Stimulated activated CD4-positive, alpha-beta T cell treated with anti-CD3 and anti-CD28 coated beads, Interleukin-4, amount 100 ng/mL, for 4 hours (primary cell): ENCODE measurements around the gene SLC6A13.
"Not testable (repeated sequence)": the region's sequence is repeated elsewhere in the genome, so short reads cannot be mapped to it uniquely, and the experiment has no call there.

Experiments used
- DNase-seq, 2 experiments: peaks; one replicate each; pipeline ENCODE4 v3.0.0-alpha.2; 2020

SLC6A13 gene

DNA sequence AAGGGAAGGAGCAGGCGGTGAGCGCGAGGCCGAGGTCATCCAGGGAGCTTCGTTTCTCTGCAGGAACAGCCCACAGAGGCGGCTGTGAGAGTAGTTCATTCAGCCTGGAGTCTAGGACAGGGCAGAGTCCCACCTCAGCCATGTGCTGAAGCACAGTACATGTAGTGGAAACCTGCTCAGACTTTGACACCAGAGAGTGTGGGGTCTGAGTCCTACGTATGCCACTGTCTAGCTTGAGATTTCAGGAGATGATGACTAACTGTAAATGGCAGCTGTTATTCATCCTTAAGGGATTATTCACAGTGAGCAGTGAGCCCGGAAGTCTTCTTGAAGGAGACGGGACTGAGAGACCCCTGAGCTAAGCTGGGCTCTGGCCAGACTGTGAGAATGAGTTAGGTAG lies 938 bp upstream of the SLC6A13 start:
- DNase-seq: no peak

GRCh38 chr12:262113-262512 lies 523 bp downstream of the SLC6A13 start:
- DNase-seq: no peak

DNA sequence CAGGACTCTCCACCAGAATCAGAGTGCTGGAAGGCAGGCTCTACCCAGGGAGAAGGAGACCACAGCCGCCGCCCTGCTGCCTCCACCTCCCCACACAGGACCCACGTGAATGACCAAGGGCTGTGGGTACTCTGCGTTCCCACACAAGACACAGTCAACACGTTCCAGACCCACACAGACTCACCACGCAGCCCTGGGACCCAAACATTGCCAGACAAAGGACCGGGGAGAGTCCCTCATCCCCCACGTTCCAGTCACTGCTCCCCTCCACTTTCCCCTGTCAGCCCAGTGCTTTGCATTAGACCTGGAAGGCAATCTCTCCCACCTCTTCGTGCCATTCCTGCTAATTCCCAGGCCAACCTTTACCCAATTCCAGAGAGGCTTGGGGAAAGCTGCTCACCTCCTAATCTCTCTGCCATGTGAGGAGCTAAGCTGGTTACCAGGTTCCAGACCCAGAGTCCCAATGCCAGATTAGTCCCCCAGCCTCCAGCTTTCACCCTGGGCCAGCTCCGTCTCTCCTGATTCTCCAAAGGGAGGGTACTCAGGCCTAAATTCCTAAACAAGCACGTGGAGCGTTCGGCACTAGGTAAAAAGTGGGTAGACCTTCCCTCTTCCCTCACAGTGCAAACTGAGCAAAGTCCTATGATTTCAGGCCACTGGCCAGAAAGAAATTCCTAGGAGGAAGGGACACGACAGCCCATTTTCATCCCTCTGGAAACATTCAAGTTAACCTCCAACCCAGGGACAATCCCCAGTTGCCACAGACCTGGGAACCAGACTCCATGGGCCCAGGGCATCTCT lies 4.9 kb downstream of the SLC6A13 start:
- no peak for DNase-seq

GRCh38 chr12:256958-257357 lies 5.7 kb downstream of the SLC6A13 start:
- DNase-seq: no peak

GRCh38 chr12:256225-256624 lies 6.4 kb downstream of the SLC6A13 start:
- no peak for DNase-seq

DNA sequence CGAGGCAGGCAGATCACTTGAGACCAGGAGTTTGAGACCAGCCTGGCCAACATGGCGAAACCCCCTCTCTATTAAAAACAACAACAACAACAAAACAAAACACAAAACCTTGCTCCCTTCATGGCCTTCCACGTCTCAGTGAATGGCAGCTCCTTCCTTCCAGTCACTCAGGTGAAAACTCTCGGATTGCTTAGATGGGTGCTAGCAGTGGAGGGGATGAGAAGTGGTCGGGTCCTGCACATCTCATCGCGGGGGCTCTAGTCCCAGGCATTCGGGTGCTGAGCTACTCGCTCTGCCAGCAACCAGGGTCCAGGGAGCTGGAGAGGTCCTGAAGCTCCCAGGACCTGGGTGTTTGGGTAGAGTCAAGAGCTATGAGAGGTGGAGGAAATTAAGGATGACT lies 7.7 kb downstream of the SLC6A13 start:
- DNase-seq: no peak

DNA sequence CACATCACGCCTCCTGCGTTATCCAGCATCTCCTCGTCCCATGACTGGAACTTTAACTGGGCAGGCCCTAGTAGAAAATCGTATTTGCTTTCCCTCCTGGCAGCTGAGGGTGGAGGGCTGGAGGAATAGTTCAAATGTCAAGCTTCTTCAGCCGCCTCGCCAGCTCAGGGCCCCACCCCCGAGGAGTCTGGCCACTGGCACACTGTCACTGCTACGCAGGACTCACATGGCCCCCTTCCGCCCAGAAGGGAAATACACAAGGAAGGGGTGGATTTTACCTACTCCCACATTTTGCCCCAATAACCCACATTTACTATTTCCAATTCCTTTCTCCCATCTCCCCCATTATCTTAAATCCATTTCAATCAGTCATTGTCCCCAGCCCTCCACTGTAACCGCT lies 8.6 kb downstream of the SLC6A13 start:
- no peak for DNase-seq

GRCh38 chr12:253116-253831 lies 9.4 kb downstream of the SLC6A13 start:
- no peak for DNase-seq

DNA sequence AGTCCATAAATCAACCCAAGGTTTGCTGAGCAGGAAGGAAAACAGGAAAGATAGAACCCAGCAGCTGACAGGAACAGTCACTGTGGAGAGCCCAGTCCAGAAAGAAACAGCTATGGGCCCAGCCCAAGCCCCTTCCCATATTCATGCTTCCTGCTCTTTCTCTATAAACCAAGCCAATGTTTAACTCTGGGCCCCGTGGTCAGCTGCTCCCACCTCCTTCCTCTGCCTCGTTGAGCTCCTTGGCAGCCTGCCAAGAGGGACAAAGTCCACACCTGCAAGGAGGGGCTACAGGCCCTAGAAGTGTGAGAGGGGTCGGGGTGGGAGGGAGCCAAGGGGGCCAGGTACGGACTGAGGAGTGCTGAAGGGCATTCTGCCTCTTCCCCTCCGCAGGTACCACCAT lies 10.0 kb downstream of the SLC6A13 start:
- no peak for DNase-seq

GRCh38 chr12:247271-247670 lies 15.4 kb downstream of the SLC6A13 start:
- no peak for DNase-seq

- DNase-seq: no peak
Observed at GRCh38 chr12:243381-243780, 19.3 kb downstream of the SLC6A13 start.

DNA sequence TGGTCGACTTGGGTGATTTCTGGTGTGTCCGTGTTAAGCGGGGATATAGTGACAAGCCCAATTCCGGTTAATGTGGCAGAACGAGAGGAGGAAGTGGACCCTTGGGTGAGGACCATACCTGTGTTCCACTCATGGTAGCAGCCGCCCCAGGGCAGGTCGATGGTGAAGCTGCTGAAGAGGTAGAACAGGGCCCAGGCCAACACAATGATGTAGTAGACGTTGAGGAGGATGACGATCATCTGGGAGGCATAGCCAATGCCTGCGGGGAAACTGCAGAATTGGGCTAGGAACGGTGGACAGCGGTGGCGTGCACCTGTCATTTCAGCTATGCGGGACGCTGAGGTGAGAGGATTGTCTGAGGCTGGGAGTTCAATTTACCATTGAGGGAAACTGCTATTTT lies 20.1 kb downstream of the SLC6A13 start:
- no peak for DNase-seq

DNA sequence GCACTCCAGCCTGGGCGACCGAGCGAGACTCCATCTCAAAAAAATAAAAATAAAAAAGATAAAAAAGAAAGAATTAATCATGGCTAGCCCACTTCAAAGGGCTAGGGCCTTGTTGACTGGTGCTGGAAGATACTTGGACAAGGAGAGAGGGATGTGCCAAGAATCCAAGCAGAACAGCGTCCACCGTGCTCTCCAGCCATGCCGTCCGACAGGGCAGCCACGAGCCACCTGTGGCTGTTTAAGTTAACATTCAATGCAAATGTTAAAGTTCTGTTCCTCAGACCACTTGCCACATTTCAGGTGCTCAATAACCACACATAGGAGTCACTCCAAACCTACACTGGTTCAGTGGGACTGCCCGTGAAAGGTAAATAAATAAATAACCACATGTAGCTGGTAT lies 21.4 kb downstream of the SLC6A13 start:
- DNase-seq: no peak

DNA sequence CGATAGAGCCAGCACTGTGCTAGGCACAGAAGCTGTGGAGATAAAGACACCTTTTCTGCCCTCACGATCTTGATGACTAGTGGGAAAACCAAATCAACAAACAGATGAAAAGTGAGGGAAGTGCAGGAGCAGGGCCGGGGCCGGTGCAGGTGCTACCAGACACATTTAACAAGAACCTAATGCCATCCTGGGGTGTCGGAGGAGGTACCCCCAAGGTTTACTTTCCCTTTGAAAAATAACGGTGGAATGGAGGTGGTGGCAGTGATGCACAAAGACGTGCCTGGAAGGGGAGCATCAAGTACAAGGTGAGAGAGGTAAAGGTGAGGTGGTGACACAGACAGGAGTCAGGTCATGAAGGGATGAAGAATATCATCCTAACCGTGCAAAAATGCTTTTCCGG lies 22.1 kb downstream of the SLC6A13 start:
- DNase-seq: no peak

DNA sequence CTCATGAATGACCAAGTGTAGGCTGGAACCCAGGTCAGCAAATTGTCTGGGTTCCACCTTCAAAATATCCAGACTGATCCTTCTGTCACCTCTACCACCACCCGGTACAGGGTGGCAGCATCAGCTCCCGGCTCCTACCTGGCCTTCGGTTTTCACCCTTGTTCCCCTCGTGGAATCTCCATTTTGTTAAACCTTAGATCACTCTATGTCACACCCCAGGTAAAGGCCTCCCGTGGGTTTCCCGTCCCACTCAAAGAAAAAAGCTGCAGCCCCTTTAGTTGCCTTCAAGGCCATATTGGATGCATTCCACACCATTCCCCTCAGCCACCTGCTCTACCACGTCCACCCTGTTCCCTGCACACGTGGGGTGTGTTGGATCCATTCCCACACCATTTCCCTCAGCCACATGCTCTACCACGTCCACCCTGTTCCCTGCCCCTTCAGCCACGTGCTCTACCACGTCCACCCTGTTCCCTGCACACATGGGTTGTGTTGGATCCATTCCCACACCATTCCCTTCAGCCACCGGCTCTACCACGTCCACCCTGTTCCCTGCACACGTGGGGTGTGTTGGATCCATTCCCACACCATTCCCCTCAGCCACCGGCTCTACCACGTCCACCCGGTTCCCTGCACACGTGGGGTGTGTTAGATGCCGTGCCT lies 23.8 kb downstream of the SLC6A13 start:
- DNase-seq: no peak

GRCh38 chr12:238116-238515 lies 24.5 kb downstream of the SLC6A13 start:
- DNase-seq: no peak

DNA sequence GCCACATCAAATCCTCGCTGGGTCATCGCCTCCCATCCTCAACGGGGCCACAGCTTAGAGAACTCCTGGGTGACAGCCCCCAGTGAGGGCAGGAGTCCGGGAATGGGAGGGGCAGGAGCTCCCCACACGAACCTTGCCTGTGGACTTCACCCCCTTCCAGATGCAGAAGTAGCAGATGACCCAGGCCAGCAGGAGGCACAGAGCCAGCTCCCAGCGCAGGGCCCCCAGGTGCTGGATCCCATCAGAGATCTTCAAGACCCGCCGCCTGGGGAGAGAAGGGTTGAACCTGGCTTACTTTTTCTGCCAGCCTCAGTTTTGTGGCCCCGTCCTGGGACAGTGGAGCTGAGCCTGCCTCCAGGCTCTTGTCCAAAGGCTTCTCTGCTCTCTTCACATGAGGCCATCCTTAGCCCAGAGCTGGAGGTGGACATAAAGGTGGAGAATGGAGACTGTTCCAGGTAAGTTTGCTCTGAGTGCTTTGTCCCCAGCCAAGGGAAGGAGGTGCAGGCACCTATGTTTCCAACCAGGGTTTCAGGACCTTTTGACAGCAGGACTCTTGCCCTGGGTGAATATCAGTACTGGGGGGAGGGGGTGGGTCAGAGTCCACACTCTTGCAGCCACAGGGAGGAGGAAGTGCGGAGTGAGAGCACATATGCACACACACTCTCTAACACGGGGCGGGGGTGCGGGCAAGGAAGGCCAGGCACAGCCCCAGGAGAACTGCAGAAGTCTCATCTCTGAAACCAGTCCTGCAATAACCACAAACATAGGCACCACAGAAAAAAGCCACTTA lies 25.4 kb downstream of the SLC6A13 start:
- DNase-seq: no peak

DNA sequence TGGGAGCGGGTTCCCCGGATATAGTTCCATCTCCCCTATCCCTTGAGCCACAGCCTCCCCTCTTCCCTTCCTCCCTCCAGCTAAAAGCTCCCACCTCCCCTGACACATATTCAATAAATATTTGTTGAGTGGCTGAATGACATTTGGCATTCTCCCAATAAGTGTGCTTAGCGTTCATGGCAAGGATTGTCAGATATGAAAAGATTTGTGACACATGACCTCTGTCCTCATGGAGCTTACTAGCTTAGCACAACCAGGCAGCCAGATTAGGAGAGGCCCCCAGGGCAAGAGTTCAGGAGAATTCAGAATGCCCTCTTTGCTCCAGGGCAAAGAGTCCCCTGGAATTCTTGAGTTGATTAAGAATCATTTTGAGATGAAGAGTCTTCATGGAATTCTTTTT lies 26.2 kb downstream of the SLC6A13 start:
- DNase-seq: no peak

- DNase-seq: not testable (repeated sequence)
Observed at GRCh38 chr12:235967-236366, 26.7 kb downstream of the SLC6A13 start.

- DNase-seq: no peak
Observed at GRCh38 chr12:234891-235415, 27.7 kb downstream of the SLC6A13 start.

- no peak for DNase-seq
Observed at GRCh38 chr12:234019-234418, 28.6 kb downstream of the SLC6A13 start.

DNA sequence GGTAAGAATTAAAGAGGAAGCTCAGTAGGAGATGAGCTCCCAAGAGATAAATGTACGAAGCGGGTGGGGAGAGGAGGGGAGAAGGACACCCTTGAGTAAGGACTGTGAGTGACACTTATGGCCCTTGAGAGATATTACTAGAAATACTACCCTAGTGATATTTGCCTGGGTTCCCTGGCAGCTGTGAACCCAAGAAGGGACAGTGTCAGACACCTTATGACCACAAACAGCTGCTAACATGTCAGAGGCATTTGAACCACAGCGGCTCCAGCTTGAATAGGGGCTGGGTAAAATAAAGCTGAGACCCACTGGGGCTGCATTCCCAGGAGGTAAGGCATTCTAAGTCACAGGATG lies 29.0 kb downstream of the SLC6A13 start:
- DNase-seq: no peak
